LNCAP (cell line): ENCODE data around the gene RAG1.

Experiments
- CTCF ChIP-seq: fragments of 450-650 bp; IDR thresholded peaks from 2 replicates; pipeline ENCODE4 v1.5.1; 2017; ENCODE audit warnings: mild to moderate bottlenecking

The RAG1 gene

DNA sequence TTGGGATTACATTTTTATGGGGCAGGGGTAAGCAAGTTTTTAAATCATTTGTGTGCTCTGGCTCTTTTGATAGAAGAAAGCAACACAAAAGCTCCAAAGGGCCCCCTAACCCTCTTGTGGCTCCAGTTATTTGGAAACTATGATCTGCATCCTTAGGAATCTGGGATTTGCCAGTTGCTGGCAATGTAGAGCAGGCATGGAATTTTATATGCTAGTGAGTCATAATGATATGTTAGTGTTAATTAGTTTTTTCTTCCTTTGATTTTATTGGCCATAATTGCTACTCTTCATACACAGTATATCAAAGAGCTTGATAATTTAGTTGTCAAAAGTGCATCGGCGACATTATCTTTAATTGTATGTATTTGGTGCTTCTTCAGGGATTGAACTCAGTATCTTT, 10.1 kb downstream of the RAG1 start:
- TF ChIP-seq CTCF: no peak

GRCh38 chr11:36578458-36578857, 10.7 kb downstream of the RAG1 start:
- TF ChIP-seq CTCF: no peak

- TF ChIP-seq CTCF: no peak
Observed at GRCh38 chr11:36581536-36581935, 13.7 kb downstream of the RAG1 start.

DNA sequence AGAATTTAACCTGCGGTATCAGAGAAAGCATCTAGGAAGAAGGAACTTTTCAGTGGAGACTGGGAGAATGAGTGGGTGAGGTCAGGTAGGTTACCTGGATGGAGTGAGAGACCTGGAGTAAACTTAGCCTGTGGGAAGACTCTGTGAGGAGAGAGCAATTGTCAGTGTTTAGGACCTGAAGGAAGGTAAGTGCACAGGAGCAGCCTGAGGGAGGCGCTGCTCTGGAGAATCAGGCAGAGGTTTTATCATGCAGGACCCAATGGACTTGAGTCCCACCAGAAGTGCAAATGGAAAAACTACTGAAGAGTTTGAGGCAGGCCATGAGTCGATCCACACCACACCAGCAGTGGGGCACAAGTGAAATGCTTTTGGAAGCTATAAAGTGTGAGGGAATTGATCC, 15.9 kb downstream of the RAG1 start:
- TF ChIP-seq CTCF: no peak

DNA sequence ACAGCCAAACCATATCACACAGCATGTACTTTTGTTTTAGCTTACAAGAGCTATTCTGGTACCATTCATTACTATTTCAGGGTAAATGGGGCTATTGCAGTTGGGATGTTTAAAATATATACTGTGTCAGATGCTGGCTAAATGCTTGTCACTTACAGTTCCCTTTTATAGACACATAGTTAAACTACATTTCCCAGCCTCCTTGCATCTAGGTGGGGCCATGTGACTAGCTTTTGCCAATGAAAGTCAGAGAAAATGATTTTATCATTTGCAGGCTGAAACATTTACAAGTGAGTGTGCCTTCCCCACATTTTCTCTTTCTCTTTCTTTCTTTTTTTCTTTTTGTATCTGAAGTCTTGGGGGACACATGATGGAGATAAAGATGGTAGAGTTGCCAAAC, 18.7 kb downstream of the RAG1 start:
- no peak for TF ChIP-seq CTCF

DNA sequence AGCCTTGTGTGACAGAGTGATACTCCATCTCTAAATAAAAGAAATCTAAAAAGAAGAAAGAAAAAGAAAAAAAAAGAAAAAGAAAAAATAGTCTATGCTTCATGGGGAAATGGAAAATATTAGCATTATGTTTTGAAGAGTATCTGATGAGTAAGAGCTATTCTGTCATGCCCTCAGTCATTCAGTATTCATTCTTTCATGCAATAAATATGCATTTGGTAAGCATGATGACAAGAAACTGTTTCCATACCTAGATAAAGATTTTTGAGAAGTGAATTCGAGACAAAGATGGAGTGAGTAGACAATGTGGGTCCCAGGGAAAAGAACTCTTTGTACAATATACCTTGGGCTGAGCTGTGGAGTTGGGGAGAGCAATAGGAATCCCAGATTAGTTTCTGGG, 20.3 kb downstream of the RAG1 start:
- TF ChIP-seq CTCF: no peak

DNA sequence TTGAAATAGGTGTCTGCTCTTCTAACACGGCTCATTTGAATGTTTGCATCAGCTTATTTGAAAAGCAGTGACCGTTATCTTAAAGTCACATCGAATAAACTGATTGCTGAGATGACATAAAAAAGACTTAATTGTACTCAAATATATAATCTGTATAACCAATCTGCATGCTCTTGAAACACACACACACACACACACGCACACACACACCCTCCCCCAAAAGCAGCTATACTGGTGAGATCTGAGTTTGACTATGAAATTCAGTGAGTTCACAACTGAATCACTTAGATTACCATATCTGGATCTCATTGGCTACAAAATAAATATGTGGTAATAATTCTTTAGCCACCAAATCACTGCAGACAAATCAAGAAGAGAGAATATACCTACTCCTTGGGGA, 22.7 kb downstream of the RAG1 start:
- TF ChIP-seq CTCF: no peak

GRCh38 chr11:36591433-36591832, 23.6 kb downstream of the RAG1 start:
- TF ChIP-seq CTCF: no peak
